HL-60 (cell line): ENCODE data around the gene ATG10.

ENCODE experiments used
- TF ChIP-seq, protein P1 (sequence below): IDR thresholded peaks from 2 replicates; pipeline ENCODE4 v1.6.1; 2012; ENCODE audit warnings: low read depth; ENCODE audit not compliant: insufficient replicate concordance
- TF ChIP-seq, protein P2 (sequence below): IDR thresholded peaks from one replicate; pipeline ENCODE4 v1.5.1; 2011; ENCODE audit warnings: low read length, control low read depth, inconsistent platforms; ENCODE audit not compliant: insufficient read depth

- TF ChIP-seq, protein P1, sequence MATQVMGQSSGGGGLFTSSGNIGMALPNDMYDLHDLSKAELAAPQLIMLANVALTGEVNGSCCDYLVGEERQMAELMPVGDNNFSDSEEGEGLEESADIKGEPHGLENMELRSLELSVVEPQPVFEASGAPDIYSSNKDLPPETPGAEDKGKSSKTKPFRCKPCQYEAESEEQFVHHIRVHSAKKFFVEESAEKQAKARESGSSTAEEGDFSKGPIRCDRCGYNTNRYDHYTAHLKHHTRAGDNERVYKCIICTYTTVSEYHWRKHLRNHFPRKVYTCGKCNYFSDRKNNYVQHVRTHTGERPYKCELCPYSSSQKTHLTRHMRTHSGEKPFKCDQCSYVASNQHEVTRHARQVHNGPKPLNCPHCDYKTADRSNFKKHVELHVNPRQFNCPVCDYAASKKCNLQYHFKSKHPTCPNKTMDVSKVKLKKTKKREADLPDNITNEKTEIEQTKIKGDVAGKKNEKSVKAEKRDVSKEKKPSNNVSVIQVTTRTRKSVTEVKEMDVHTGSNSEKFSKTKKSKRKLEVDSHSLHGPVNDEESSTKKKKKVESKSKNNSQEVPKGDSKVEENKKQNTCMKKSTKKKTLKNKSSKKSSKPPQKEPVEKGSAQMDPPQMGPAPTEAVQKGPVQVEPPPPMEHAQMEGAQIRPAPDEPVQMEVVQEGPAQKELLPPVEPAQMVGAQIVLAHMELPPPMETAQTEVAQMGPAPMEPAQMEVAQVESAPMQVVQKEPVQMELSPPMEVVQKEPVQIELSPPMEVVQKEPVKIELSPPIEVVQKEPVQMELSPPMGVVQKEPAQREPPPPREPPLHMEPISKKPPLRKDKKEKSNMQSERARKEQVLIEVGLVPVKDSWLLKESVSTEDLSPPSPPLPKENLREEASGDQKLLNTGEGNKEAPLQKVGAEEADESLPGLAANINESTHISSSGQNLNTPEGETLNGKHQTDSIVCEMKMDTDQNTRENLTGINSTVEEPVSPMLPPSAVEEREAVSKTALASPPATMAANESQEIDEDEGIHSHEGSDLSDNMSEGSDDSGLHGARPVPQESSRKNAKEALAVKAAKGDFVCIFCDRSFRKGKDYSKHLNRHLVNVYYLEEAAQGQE = no peak
- TF ChIP-seq, protein P2, sequence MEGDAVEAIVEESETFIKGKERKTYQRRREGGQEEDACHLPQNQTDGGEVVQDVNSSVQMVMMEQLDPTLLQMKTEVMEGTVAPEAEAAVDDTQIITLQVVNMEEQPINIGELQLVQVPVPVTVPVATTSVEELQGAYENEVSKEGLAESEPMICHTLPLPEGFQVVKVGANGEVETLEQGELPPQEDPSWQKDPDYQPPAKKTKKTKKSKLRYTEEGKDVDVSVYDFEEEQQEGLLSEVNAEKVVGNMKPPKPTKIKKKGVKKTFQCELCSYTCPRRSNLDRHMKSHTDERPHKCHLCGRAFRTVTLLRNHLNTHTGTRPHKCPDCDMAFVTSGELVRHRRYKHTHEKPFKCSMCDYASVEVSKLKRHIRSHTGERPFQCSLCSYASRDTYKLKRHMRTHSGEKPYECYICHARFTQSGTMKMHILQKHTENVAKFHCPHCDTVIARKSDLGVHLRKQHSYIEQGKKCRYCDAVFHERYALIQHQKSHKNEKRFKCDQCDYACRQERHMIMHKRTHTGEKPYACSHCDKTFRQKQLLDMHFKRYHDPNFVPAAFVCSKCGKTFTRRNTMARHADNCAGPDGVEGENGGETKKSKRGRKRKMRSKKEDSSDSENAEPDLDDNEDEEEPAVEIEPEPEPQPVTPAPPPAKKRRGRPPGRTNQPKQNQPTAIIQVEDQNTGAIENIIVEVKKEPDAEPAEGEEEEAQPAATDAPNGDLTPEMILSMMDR = no peak
These were observed 100.3 kb downstream of the ATG10 start for GRCh38 chr5:82072138-82072537.
